ENCODE data around the gene GLDN. TPM values are rescaled to one million over a fixed set of nuclear protein-coding genes. Genes with fewer than 3 reads are reported as not detected.

GLDN gene
- total and polyA plus RNA-seq, 2 of the 8 experiments (the other 6 are each of a cell fraction or from before 2014, with no cell fraction given) = 0.24 to 0.50 TPM

DNA sequence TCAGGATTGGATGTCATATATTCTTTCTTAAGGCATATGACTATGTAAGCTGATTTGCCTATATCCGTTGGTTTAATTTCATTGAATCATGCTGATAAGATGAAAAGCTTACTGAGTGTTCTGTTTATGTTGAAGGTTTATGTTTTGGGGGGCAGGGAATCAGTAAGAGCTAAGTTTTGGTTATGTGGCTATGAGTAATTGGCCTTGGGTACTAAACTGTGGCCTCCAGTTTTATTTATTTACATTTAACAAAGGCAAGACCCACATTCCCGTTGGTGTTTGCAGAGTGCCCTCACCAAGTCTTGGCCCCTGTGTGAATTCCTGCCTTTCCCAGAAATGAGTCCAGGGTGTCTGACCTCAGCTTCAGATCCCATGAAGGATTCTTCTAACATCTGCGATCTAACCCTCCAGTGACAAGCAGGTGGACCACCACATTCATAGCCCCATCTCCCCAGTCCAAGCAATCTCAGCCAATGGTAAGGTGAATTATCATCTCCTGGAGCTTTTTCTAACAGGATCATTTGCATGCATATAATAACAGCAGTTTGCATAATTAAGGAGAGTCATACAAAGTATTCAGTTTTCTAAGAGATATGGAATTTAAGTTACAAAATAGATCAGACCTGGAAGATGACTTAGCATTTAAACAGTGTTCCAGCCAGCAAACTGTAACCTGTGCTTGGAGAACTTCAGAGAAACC, 27.4 kb downstream of the GLDN start:
- Histone ChIP-seq H3K4me1 (replicated peaks in 1 of 4; ENCODE audit: control insufficient read depth in 3 of 4, insufficient read depth in 4 of 4, low read length in 3 of 4) (peaks cover 0 to 2% (median 0%) of the 10 kb centered on the region in 4 experiments; a peak in 1 of 7 replicates), H2AFZ (ENCODE audit: low read length) (no peak overlapping the region), H3K23me2 (ENCODE audit: low read depth, low read length) (no peaks in the 10 kb centered on the region), H3K27me3 (replicated peaks in 1 of 4; ENCODE audit: control insufficient read depth in 3 of 4, extremely low read depth in 1 of 4, insufficient read depth in 3 of 4, low read length in 3 of 4) (no peaks in the 10 kb centered on the region), H3K79me2 (ENCODE audit: control insufficient read depth in 1 of 2, insufficient read depth in 2 of 2, low read length in 2 of 2) (no peaks in the 10 kb centered on the region), H3K27ac (ENCODE audit: low read depth, low read length) (no peak overlapping the region), H2AK5ac (ENCODE audit: low read depth, low read length) (no peak overlapping the region), H3K4ac (replicated peaks; ENCODE audit: insufficient read length, low read depth, low read length) (no peak overlapping the region), H3K18ac (ENCODE audit: extremely low read depth, low read length) (no peak overlapping the region), H3K79me1 (ENCODE audit: low read depth, low read length) (no peaks in the 10 kb centered on the region), H2BK20ac (ENCODE audit: low read length) (no peak overlapping the region), H3K23ac (ENCODE audit: insufficient read length) (no peak overlapping the region), H4K20me1 (replicated peaks in 1 of 2; ENCODE audit: control insufficient read depth in 1 of 2, insufficient read depth in 2 of 2, low read length in 2 of 2) (no peaks in the 10 kb centered on the region), H3K9me3 (ENCODE audit: insufficient read depth in 2 of 2, low read depth in 1 of 2, low read length in 1 of 2) (no peaks in the 10 kb centered on the region), H4K91ac (replicated peaks; ENCODE audit: insufficient read length, low read length) (no peak overlapping the region), H2BK5ac (ENCODE audit: low read depth, low read length) (no peak overlapping the region), H2BK15ac (ENCODE audit: low read length) (no peak overlapping the region), H4K5ac (ENCODE audit: insufficient read length, low read depth, low read length) (no peak overlapping the region), H3K4me3 (ENCODE audit: extremely low read depth in 1 of 4, insufficient read depth in 2 of 4, low read depth in 3 of 4, low read length in 4 of 4) (no peak overlapping the region), H3K36me3 (ENCODE audit: control insufficient read depth in 2 of 4, insufficient read depth in 4 of 4, low read length in 3 of 4) (no peaks in the 10 kb centered on the region), H3K14ac (ENCODE audit: insufficient read length) (no peak overlapping the region), H2BK12ac (ENCODE audit: low read depth, low read length) (no peak overlapping the region), H3K56ac (replicated peaks; ENCODE audit: insufficient read length, low read depth, low read length) (no peak overlapping the region), H4K8ac (ENCODE audit: extremely low read depth, insufficient read depth, low read length) (no peak overlapping the region), H2BK120ac (replicated peaks; ENCODE audit: low read depth, low read length) (no peak overlapping the region), H3K4me2 (ENCODE audit: insufficient read depth in 1 of 2, low read depth in 2 of 2, low read length in 2 of 2) (no peak overlapping the region), H3K9ac (replicated peaks in 1 of 4; ENCODE audit: extremely low read depth in 1 of 4, low read depth in 3 of 4, low read length in 3 of 4) (no peak overlapping the region)
- no peak for FAIRE-seq
- no peak for DNase-seq (ENCODE audit: low read depth in 1 of 2, low spot score in 2 of 2)
- ChIA-PET CTCF (ENCODE audit: partially characterized antibody) (interaction anchor here (1.0 to 4.9 kb wide), 13 partner anchors 10 to 267 kb away, joined by 3 to 39 read pairs (median 5); no protein-coding TSS in a partner anchor), POLR2A (ENCODE audit: partially characterized antibody) (no interaction called here)
- WGBS, 2 experiments (ENCODE audit: extremely low coverage in 1 of 2, insufficient coverage in 1 of 2, insufficient read length in 1 of 2, insufficient replicate concordance in 2 of 2, low coverage in 1 of 2, low lambda C conversion rate in 2 of 2, missing lambda C conversion rate in 1 of 2) = 87% methylated on average over 3 of the region's 3 CpGs; no CpG with 5 or more reads in 1 of the 2 experiments
- no peak for TF ChIP-seq EP300 (IDR thresholded peaks at IDR 0.05; ENCODE audit: borderline replicate concordance in 1 of 2, low read depth in 2 of 2, low read length in 2 of 2)
- no peak for TF ChIP-seq HDAC2 (IDR thresholded peaks at IDR 0.05; ENCODE audit: borderline replicate concordance in 1 of 2, low read depth in 2 of 2, low read length in 2 of 2)
- TF ChIP-seq TCF12 (IDR thresholded peaks at IDR 0.05; ENCODE audit: low read depth, low read length) = no peak
- no peak for TF ChIP-seq CHD2 (IDR thresholded peaks at IDR 0.05; ENCODE audit: low read length)
- no peak for TF ChIP-seq TAF7 (optimal IDR thresholded peaks at IDR 0.05; ENCODE audit: borderline replicate concordance, low read depth, low read length)
